Transverse colon (tissue), 3 donors: Measurements from ENCODE around the gene RBM19.

Source experiments
- CTCF ChIP-seq, 5 experiments: fragments of 200-600 bp in 3 of 5; fragments of 450-650 bp in 2 of 5; sonication (generic) in 3 of 5; IDR thresholded peaks; 1 replicate in 2 of 5; 2 replicates in 3 of 5; pipeline ENCODE4 v1.5.1; 2016 to 2017; ENCODE audit warnings: antibody characterized with exemption in 5 of 5, inconsistent platforms in 3 of 5, mild to moderate bottlenecking in 2 of 5, moderate library complexity in 1 of 5
- POLR2A ChIP-seq: fragments of 450-650 bp; IDR thresholded peaks from one replicate; pipeline ENCODE4 v1.6.1; 2016; ENCODE audit warnings: antibody characterized with exemption, mild to moderate bottlenecking, moderate library complexity

GRCh38 chr12:113938471-113938870, 27.7 kb downstream of the RBM19 start:
- no peak for TF ChIP-seq POLR2A
- TF ChIP-seq CTCF (IDR thresholded peaks at IDR 0.05) = no peak
